GM21367 (cell line): ENCODE measurements around the gene ARMC9.
A peak's percentile ranks its signal among the peaks of the same experiment; 100 is the strongest.

Experiments
- ATAC-seq: cut with Tn5 transposase; IDR thresholded peaks from one replicate; pipeline ENCODE4 v1.9.1; 2021; ENCODE audit not compliant: unreplicated experiment

ARMC9 gene

DNA sequence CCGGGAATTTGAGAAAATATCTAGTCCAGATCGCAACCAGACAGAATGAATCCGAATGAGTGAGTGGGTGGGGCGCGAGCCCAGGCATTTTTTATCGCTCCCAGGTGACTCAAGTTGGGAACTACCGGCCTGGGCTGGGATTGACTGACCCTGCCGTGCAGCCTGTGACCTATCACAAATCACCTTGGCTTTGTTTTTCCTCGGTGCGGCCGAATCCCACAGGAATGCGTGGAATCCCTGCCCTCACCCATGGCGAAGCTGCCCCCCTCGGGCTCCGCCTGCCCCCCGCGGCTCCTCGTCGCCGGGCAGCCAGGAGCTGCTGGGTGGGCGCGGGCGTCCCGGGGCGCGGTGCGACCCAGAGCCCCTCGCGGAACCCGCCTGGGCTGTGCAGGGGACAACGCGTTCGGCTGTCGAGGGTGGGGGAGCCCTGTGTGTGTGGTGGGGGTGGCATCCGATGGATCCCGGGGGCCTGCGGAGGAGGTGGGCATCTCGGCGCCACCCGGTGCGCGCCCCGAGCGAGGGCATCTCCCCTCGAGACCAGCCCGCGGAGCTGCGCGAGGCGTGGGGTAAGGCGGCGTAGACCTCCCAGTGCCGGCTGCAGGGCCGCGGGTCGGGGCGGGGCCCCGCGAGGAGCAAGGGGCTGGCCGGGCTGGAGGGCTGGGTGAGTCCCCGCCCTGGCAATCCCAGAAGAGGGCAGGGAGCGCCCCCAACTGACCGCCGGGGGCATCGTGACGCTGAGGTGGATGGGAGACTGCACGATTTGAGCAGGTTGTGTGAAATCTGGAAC lies 213.6 kb downstream of the ARMC9 start:
- peak; percentile 97 for ATAC-seq

DNA sequence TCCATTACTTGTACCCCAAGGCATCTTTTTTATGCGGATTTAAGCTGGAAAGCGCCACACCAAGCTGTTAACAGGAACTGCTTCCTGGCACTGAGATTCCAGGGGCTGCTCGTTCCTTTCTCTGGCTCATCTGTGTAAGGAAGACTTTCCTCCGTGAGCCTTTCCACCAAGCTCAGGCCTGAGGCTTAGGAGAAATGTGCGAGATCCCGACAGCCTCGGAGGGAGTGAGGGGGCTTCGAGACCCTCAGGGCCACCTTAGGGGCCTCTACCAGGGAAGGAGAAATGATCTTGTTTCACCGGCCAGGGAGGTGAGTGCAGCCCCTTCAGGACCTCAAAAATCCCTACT lies 214.2 kb downstream of the ARMC9 start:
- no peak for ATAC-seq

DNA sequence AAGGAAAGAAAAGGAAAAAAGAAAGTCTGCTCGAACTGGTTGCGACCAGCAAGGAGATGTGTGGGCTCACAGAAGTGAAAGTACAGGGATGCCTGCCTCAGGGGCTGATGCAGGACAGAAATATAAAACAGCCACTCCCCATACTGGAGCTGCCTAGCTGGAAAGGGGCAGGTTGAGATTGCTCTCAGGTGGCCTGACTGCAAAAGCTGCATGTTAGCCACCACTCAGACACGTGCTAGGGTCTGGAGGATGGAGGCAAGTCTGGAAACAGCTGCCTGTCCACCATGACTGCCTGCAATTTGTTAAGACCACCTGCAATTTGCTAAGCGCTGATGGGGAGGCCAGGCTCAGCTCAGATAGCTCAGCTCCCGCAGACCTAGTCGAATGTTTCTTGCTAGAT lies 215.0 kb downstream of the ARMC9 start:
- ATAC-seq: no peak

DNA sequence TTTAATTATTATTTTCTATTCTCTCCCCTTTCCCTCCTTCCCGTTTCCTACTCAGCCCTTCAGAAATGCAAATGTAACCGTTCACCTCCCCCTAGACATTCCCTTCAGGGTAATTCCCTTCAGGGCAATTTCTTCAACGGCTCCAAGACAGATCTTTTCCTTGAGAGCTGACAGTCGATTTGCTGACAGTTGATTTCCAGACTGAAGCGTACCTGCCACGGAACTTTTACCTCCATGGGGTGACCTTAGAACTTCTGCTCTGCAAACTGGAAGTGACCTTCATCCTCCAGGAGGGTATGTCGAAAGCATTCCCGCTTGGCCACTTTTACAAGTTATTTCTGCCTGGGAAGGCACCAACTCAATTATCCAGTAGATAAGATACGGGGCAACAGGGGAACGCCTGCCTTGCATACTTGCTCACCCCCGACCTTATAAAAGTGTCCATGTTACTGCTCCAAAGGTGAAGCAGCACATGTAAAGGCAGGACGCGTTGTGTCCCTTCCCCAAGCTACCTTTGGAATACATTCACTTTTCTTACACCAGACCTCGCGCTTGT lies 215.6 kb downstream of the ARMC9 start:
- no peak for ATAC-seq

DNA sequence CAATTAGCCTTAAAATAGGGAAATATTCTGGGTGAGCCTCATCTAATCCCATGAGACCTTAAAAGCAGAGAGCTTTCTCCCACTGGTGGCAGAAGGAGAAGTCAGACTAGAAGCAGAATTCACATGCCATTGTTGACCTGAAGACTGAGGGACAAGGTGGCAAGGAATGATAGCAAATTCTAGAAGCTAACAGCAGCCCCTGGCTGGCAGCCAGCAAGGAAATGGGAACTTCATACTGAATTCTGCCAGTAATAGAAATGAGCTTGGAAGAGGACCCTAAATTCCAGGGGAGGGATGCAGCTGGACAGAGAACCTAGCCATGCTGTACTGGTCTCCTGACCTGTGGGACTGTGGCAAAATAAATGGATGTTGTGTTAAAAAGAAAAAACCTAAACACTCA lies 216.6 kb downstream of the ARMC9 start:
- ATAC-seq: no peak

DNA sequence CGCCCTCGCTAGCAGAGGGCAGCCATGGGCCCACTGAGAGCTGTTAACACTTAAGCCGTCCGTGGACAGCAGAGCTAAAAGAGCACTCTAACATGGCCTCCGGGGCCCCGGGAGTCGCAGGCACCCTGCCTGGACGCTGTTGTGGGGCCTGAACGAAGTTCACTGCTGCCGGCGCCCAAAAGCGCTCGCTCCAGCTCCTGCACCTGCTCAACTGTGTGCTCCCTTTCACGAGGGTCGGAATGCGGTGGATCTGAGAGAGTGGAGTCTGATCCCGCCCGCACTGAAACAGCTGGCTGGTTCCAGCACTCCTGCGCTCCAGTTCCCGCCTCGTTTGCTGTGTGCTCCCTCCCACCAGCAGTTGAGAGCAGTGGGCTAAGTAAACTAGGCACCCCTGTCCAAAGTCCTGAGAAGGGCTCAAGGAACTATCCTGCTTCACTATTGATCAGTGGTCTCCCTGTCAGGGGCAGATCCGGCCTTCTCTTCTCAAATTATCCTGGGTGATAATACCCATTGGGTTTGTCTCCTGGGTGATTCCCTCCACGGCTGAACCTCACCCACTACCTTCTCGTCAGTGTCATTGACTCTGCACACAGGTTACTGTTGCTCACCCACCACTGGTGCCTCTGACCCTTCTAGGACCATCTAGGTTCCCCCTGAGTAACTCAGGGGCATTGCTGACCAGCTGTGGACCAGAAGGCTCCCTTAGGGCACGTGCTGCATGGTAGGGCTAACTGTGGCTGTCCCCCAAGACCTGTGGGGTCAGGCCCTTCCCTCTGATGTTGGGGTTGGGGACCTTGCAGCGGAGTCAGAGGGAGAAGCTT lies 220.6 kb downstream of the ARMC9 start:
- ATAC-seq: no peak

DNA sequence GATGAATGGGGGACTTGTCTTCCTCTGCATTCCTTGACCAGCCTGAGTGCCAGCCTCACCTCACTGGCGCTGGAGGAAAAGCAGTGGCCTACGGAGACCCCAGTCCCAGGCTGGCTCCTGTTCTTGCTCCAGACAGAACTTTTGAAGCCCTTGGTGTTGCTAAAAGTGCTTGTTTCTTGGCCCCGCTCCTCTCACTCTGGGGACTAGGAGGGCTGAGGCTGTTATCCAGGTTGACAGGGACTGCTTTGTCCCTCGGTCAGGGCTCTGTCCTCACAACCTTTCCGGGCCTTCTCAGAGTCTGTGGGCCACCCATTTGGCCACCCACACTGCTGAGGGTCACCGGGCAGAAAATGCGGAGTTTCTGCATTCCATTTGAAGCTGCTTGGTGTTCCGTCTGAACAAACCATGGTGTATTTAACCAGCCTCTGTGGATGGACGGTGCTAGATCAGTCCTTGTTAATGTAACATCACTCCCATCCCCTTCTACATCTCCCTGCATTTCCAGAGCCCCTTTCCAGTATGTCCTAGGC lies 222.7 kb downstream of the ARMC9 start:
- no peak for ATAC-seq

DNA sequence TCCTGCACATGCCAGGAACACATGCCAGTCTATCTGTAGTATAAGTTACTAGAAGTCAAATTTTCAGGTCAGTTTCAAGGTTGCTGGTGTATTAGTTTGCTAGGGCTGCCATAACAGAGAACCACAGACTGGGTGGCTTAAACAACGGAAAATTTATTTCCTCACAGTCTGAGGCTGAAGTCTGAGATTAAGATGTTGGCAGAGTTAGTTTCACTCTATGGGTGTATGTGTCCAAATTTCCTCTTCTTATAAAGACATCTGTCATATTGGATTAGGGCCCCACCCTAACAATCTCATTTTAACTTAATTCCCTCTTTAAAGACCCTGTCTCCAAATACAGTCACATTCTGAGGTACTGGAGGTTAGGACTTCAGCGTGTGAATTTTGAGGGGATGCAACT lies 223.6 kb downstream of the ARMC9 start:
- no peak for ATAC-seq

DNA sequence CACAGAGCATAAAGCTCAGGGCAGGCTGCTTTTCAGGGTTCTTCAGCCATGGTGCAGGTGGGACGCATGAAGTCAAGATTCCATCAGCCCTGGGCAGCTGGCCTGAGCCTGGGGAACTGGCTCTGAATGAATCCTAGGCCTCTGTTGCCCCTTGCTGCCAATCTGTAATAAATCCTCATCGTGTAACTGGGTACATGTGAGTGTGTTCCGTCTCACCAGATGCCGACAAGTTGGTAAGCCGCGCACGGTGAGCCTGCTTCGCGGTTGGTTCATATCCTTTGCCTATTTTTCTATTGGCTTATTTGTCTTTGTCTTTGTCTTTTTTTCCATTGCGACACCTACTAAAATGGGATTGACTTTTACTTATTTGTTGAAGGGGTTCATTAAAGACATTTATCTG lies 224.7 kb downstream of the ARMC9 start:
- ATAC-seq: no peak
